Large intestine (tissue), 3 donors: Measurements from ENCODE around the gene GSN. TPM values are rescaled to one million over a fixed set of nuclear protein-coding genes. Genes with fewer than 3 reads are reported as not detected.
A peak's percentile ranks its signal among the peaks of the same experiment; 100 is the strongest.

ENCODE experiments used
- DNase-seq, 2 donors: peaks; one replicate each; pipeline versions ENCODE4 v3.0.0 to v3.0.0-alpha.2; 2013
- H3K27ac ChIP-seq: one replicate; pipeline ENCODE4 v1.5.1; 2013; ENCODE audit warnings: low read length
- H3K27me3 ChIP-seq: 2 replicates; pipeline ENCODE4 v1.6.1; 2013; ENCODE audit warnings: low read length; ENCODE audit not compliant: control insufficient read depth, insufficient read depth
- H3K36me3 ChIP-seq: 2 replicates; pipeline ENCODE4 v1.6.1; 2013; ENCODE audit warnings: low read length; ENCODE audit not compliant: control insufficient read depth, insufficient read depth
- H3K4me1 ChIP-seq: one replicate; pipeline ENCODE4 v1.6.1; 2013; ENCODE audit warnings: low read length; ENCODE audit not compliant: control insufficient read depth, insufficient read depth
- H3K4me3 ChIP-seq: one replicate; pipeline ENCODE4 v1.5.1; 2013; ENCODE audit warnings: low read length
- H3K9me3 ChIP-seq: one replicate; pipeline ENCODE4 v1.6.1; 2013; ENCODE audit warnings: mild to moderate bottlenecking, low read depth, low read length, moderate library complexity; ENCODE audit not compliant: control insufficient read depth
- WGBS: methylation state at CpG from one replicate; pipeline ENCODE4 v1.1.5; 2013; ENCODE audit warnings: low lambda C conversion rate; ENCODE audit not compliant: insufficient coverage; 5-methylcytosine and 5-hydroxymethylcytosine counted together
- polyA plus RNA-seq: library from polyadenylated mRNA; unstranded; fragments of 120-200 nt; gene quantifications from one replicate; pipeline ENCODE4 v1.2.1, GENCODE V29; 2013

The GSN gene
- polyA plus RNA-seq, 1 donor = 195 TPM

- DNase-seq = no peak
- 100% methylated on average over 2 of the region's 4 CpGs for WGBS
- no peak overlapping the region for H3K4me3 ChIP-seq
- H3K27ac ChIP-seq = no peak overlapping the region
- H3K36me3 ChIP-seq = no peaks in the 10 kb centered on the region
- no peaks in the 10 kb centered on the region for H3K27me3 ChIP-seq
- peaks cover 27% of the 10 kb centered on the region for H3K4me1 ChIP-seq
- H3K9me3 ChIP-seq = no peaks in the 10 kb centered on the region
Measured at GRCh38 chr9:121376214-121376830, 108.4 kb downstream of the GSN start.

- H3K36me3 ChIP-seq = no peaks in the 10 kb centered on the region
- H3K27me3 ChIP-seq = no peaks in the 10 kb centered on the region
- no peak overlapping the region for H3K4me3 ChIP-seq
- peaks cover 14% of the 10 kb centered on the region for H3K4me1 ChIP-seq
- peak; percentile 51 to 82 for DNase-seq
- peak overlapping the region; percentile 36 for H3K27ac ChIP-seq
- H3K9me3 ChIP-seq = no peaks in the 10 kb centered on the region
Measured at GRCh38 chr9:121380846-121381245, 112.9 kb downstream of the GSN start.

Other genes starting within 250 kb of the GSN start
- 25.9 TPM for gene C5, start 217.9 kb upstream of the GSN start, polyA plus RNA-seq
- gene CNTRL, start 193.2 kb upstream of the GSN start, polyA plus RNA-seq = 15.8 TPM
- 66.2 TPM for gene RAB14, start 66.3 kb upstream of the GSN start, polyA plus RNA-seq
- gene STOM, start 102.1 kb downstream of the GSN start, polyA plus RNA-seq = 71.4 TPM
- gene GGTA1, start 231.7 kb downstream of the GSN start, polyA plus RNA-seq = 8.8 TPM